A549 (cell line): ENCODE results near the gene PPP1R37.

ENCODE experiments used
- CEBPB ChIP-seq, 2 experiments: fragments of >200 bp in 1 of 2; sonication (Bioruptor Twin) in 1 of 2; formaldehyde crosslinking in 1 of 2; IDR thresholded peaks; 2 replicates each; pipeline ENCODE4 v1.6.1; 2012 to 2016
- EP300 ChIP-seq, 2 experiments: fragments of >200 bp; sonication (Bioruptor Twin); formaldehyde crosslinking; IDR thresholded peaks; 2 replicates in 1 of 2; 3 replicates in 1 of 2; pipeline ENCODE4 v1.6.1; 2016 to 2017
- RAD21 ChIP-seq, 2 experiments: fragments of >200 bp in 1 of 2; sonication (Bioruptor Twin) in 1 of 2; formaldehyde crosslinking in 1 of 2; IDR thresholded peaks in 1 of 2; conservative IDR thresholded peaks in 1 of 2; 2 replicates in 1 of 2; 3 replicates in 1 of 2; pipeline ENCODE4 v1.6.1; 2012 to 2018; ENCODE audit warnings: inconsistent platforms in 1 of 2
- TF ChIP-seq, protein P1 (sequence below): IDR thresholded peaks from 2 replicates; pipeline ENCODE4 v1.6.1; 2012

DNA sequence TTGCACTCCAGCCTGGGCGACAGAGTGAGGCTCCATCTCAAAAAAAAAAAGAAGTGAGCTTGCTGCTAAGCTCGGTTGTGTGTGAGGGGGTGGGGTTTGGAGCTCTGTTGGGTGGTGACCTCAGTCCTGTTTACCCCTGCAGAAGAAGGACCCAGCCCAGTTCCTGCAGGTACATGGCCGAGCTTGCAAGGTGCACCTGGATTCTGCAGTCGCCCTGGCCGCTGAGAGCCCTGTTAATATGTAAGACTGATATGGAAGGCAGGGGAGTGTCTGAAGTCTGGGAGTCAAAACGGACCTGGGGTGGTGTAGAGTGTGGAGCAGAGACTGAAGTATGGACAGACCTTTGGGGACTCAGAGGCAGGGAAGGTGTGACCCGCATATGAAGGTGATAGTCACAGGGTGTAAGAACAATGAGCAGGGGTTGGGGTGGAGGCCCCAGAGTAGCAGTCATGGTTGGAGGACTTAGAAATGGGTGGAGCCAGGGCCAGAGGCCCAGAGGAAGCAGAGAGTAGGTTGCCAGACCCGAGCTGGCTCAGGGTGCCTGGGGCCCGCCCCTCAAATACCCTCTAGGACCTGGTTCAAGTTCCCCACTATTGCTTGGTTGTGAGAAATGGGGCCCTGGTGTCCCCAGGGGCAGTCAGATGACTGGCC lies 40.9 kb upstream of the PPP1R37 start:
- TF ChIP-seq, protein P1, sequence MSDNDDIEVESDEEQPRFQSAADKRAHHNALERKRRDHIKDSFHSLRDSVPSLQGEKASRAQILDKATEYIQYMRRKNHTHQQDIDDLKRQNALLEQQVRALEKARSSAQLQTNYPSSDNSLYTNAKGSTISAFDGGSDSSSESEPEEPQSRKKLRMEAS = no peak
- TF ChIP-seq CEBPB (IDR thresholded peaks at IDR 0.05) = no peak
- no peak for TF ChIP-seq RAD21 (conservative IDR thresholded peaks at IDR 0.05 in 1 of 2, IDR thresholded peaks at IDR 0.05 in 1 of 2)
- no peak for TF ChIP-seq EP300 (IDR thresholded peaks at IDR 0.05)
